Activated gamma-delta T cell (primary cell): ENCODE results near the gene GIPC1.
A peak's percentile ranks its signal among the peaks of the same experiment; 100 is the strongest.
"Not testable (repeated sequence)": the region's sequence is repeated elsewhere in the genome, so short reads cannot be mapped to it uniquely, and the experiment has no call there.

ENCODE experiments used
- DNase-seq: peaks from one replicate; lab custom pipeline; 2025; lab: John Stamatoyannopoulos, UW
- total RNA-seq, 2 donors: gene quantifications; one replicate each; lab custom pipeline; 2026; lab: John Stamatoyannopoulos, UW

Gene GIPC1
- 29.5 to 36.6 reads per million in 2 donors for total RNA-seq

DNA sequence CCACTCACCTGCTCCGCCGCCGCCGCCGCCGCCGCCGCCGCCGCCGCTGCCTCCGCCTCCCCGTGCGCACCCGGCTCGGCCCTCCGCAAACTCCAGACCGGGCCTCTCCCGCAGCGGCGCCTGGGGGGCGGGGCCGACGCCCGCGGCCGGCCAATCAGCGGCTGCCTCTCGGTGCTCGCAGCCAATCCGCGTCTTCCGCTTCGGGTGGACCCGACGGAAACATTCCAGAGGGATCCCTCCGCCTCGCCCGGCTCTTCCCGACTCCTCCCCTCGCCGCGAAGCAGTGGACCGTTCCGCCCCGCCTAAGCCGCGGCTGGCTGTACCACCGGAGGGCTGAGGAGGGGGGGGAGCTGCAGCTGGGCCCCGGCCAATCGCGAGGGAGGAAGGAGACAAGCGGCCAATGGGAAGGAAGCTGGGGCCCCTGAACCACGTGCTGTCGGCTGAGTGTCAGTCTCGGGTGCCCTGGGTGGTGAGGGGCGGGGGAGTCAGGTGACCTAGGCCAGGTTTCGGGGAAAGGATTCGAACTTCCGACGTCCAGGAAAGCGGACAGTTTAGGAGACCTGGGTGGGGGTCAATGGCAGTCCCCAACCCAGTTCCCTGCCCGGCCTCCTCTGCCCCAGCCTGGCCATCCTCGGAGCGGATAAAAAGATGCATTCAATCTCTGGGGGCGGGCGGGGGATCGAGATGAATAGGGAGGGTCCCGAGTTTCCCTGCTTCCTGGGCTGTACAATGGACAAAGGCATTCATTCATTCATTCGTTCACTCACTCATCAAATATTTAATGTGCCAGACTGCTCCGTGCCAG is at the start of gene GIPC1:
Gene GIPC1 (minus strand): TSS at position 99 of the 805 bp plus-strand sequence. CDS start 13,151 bp downstream, outside the sequence.
- DNase-seq, result peak; percentile 73

DNA sequence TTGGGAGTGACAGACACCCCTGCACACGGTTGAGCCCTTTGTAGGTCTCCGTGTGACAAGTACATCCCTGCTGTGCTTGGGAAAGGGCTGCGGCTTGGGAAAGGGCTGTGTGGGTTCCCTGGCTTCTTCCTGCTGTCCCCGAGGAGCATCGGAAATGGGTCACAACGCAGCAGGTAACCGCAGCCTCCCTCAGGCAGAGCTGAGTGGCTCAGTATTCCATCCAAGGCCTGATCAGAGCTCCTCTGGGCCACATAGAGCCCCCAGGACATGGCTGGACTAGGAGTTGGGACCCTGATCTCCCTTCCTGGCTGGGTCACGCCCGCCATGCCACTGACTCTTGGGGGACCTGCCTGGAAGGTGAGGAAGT is 49.8 kb upstream of the GIPC1 start:
- DNase-seq, result no peak

- no peak for DNase-seq
These were observed 49.2 kb upstream of the GIPC1 start for GRCh38 chr19:14544977-14545715.

GRCh38 chr19:14544047-14544446 is 48.1 kb upstream of the GIPC1 start:
- DNase-seq, result no peak

DNA sequence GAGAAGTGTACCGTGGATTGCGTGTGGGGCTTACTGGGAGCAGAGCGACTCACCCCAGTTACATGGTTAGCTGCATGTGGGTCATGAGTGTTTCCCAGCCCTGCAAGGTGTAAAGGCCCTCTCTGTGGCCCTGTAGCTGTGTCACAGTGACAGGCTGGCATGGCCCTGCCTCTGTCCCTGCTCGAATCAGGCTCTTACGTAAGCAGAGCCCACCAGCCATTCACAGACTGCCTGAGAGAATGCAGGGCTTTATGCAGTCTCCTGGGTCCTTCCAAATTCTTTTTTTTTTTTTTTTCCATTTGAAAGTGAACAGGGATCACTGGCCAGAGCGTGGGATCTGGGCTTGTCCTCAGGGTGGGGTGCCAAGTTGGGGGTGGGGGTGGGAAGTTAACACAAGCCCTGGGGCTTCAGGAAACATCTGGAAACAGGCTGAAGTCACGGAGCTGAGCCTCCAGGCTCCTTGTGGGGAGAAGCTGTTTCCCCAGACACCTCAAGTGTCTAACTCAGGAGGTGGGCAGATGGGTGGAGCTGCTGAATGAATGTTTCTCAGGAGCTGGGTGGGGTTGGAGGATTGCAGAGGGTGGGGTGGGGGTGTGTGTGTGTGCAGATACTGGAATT is 46.9 kb upstream of the GIPC1 start:
- DNase-seq, result no peak

GRCh38 chr19:14541979-14542378 is 46.1 kb upstream of the GIPC1 start:
- not testable (repeated sequence) for DNase-seq

DNA sequence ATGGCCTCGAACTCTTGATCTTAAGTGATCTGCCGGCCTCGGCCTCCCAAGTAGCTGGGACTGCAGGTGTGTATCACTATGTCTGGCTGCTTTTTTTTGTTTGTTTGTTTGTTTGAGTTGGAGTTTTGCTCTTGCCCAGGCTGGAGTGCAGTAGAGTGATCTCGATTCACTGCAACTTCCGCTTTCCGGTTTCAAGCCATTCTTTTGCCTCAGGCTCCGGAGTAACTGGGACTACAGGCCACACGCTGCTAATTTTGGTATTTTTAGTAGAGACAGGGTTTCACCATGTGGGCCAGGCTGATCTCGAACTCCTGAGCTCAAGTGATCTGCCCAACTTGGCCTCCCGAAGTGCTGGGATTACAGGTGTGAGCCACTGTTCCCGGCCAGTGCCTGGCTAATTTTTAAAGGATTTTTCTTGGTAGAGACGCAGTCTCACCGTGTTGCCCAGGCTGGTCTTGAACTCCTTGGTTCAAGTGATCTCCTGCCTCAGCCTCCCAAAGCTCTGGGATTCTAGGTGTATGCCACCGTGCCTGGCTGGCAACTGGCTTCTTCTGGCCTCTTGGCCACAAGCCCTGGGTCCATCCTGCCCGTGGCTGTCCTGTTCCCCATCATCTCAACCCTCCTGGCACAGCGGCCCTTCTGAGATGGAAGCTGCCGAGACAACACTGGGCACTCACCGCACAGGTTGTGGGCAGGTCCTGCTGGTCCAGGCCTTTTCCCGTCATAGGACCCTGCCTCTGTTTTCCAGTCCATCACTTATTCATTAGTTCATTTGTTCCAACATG is 45.0 kb upstream of the GIPC1 start:
- DNase-seq, result no peak

- no peak for DNase-seq
These were observed 41.2 kb upstream of the GIPC1 start for GRCh38 chr19:14536926-14537692.

DNA sequence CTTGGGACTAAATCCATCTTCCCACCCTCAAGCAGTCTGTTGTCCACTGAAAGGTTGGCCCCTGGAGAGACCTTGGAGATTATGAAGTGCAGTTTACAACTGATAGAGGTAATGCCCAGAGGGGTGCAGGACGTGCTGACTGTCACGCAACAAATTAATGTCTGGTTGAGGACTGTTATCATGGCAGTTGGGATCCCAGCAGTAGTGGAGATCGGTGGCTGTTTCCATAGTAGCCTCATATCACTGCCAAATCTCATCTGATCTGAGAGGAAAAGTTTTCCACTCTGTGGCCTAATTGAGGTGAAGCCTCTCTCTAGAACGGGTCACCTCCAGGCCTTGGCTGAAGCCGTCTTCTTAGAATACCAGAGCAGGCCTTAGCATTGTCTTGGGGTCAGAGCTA is 37.5 kb upstream of the GIPC1 start:
- no peak for DNase-seq

DNA sequence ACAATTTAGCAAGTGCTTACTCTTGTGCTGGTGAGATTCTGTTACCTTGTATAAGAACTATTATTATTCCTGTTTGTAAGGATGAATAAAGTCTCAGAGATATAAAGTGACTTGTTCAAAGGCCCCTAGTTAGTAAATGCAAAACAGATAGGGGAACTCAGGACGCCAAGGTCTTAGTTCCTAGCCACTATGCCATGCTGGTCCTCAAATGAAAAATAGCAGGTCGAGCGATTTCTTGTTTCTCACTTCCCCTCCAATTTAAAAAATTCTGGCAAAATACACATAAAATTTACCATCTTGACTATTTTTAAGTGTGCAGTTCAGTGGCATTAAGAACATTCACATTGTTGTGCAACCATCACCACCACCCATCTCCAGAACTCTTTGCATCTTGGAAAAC is 34.6 kb upstream of the GIPC1 start:
- DNase-seq, result no peak

DNA sequence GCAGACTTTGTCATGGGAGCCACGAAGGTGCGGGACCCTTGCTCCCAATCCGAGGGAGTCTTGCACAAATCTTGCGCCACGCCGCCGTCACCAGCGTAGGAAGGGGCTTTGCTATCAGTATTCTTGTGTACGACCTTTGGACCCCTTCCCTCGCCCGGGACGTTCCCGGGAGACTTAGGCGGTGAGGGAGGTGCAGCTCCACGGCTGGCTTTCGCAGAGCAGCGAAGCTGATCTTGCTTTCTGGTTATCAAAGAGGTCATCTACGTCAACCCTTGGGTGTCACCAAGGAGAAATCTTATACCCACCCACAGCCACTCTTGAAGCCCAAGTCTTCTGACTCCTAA is 34.0 kb upstream of the GIPC1 start:
- no peak for DNase-seq

- peak; percentile 97 for DNase-seq
These were observed 33.5 kb upstream of the GIPC1 start, which contains the start of gene TECR for GRCh38 chr19:14529254-14530004. TSS of gene TECR (plus strand) at chr19:14529594. CDS start at chr19:14529697, 103 bp downstream.

DNA sequence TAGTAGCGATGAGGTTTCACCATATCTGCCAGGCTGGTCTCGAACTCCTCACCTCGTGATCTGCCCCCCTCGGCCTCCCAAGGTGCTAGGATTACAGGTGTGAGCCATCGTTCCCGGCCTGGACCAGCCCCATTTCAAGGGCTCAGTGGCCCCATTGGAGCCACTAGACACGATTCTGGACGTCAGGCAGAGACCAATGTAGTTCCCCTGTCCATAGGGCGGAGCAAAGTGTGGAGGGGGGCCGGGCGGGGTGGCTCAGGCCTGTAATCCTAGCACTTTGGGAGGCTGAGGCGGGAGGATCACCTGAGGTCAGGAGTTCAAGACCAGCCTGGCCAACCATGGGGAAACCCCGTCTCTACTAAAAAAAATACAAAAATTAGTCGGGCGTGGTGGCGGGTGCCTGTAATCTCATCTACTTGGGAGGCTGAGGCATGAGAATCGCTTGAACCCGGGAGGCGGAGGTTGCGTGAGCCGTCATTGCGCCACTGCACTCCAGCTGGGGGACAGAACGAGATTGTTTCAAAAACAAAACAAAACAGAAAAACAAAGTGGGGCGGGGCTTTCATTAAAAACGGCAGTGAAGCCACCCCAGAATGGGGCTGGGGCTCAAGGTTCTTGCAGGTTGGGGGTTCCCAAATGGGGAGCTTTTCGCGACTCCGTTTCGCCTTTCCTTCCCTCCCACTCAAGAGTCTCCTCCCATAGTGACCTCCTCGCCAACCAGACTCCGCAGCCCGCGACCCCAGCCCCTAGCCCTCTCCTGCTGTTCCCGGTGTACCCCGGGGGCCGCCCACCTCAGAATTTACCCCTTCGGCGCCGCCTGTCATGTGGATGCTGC is 32.7 kb upstream of the GIPC1 start:
- DNase-seq, result no peak

- DNase-seq, result no peak
These were observed 30.5 kb upstream of the GIPC1 start for GRCh38 chr19:14526423-14526822.

- DNase-seq, result no peak
These were observed 29.8 kb upstream of the GIPC1 start for GRCh38 chr19:14525729-14526128.

DNA sequence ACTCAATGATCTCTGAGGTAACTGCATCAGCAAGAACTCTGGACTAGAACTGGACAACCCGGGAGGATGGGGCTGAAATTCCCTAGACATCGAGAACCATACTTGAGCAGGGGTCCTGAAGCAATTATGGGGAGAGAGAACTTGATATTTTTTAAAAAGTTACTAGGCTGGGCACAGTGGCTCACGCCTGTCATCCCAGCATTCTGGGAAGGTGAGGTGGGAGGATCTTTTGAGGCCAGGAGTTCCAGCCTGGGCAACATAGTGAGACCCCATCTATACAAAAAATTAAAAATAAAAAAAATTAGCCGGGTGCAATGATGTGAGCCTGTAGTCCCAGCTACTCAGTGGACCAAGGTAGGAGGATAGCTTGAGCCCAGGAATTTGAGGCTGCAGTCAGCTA is 24.6 kb upstream of the GIPC1 start:
- no peak for DNase-seq

DNA sequence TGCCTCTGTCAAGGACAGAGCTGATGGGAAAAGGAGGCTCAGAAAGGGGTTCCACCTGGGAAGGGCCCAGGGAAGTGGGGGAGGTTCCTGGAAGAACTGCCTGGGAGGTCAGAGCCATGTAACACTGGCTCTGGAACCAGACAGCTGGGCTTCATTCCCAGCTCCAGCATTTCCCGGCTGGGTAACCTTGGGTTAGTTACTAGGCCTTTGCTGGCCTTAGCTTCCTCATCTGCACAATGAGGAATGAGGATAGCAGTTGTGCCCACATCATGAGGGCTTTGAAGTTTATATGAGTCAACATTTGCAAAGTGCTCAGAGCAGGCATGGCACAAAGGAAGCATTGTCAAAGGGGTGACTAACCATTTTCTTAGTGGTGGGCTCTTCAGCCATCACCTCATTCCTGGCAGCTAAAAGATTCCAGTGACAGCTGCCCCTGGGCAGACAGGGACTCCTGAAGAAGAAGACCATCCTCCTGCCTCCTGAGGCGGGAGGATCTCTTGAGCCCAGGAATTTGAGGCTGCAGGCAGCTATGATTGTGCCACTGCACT is 24.0 kb upstream of the GIPC1 start:
- no peak for DNase-seq

DNA sequence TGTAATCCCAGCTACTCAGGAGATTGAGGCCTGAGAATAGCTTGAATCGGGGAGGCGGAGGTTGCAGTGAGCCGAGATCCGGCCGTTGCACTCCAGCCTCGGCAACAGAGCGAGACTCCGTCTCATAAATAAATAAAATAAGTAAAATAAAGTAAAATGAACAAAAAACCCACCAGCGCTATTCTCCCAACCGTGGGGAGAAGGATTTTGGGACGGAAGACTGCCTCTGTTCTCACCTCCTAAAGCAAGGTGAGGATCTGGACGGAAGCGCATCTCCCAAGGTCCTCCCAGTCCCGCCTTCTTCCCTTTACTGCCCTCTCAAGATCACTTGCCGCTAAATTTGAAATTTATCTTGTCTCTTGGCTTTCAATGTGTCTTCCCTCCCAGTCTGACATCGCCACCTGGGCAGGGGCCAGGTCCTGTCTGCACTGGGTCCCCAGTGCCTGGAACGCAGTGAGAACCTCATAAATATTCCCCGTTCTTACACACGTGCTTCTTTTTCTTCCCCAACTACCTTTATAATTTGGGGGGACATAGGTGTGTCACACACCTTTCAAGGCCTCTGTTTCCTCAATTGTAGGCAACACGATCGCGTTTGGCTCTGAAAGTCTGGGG is 23.4 kb upstream of the GIPC1 start:
- no peak for DNase-seq
